Activated CD4-positive, CD25-positive, alpha-beta regulatory T cell (primary cell): ENCODE data around the gene SFXN1.
"Not testable (repeated sequence)": the region's sequence is repeated elsewhere in the genome, so short reads cannot be mapped to it uniquely, and the experiment has no call there.

Experiments
- DNase-seq, 4 experiments: peaks; one replicate each; lab custom pipeline; 2025; lab: John Stamatoyannopoulos, UW

The SFXN1 gene

DNA sequence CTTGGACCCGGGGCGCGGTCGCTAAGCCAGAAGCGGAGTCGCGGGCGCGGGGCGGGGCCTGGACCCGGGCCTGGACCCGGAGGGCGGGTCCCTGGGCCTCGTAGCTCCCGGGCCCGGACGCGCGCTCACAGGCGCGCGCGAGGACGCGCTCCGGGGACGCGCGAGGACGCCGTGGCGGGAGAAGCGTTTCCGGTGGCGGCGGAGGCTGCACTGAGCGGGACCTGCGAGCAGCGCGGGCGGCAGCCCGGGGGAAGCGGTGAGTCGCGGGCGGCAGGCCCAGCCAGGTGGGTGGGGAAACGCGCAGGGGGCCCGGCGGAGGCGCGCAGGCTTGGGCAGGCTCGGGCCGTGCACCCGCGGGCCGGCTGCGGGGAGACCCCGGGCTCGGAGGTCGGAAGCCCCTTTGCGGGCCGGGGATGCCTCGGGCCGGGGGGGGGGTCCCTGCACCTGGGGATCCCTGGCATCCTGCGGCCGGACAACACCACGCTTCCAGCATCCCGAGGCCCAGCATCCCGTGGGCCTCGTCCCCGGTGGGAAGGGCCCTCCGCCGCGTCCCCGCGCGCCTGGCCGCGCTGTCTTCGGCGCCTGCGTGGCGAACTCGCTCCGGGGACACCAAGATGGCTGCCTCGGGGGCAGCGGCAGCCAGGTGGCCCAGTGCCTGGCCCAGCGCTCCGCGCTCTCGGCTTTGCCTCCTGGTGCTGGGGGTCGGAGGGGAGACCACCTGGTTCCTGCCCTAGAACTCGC lies at the start of gene SFXN1:
Gene SFXN1, plus strand, starts transcription at position 177 of the 741 bp plus-strand sequence. CDS start 13,544 bp downstream, outside the sequence.
- DNase-seq = peak; percentile 48 to 66 (median 58)

- no peak for DNase-seq
These were observed 43.6 kb upstream of the SFXN1 start for GRCh38 chr5:175434800-175435199.

- no peak for DNase-seq
These were observed 42.0 kb upstream of the SFXN1 start for GRCh38 chr5:175436359-175436758.

GRCh38 chr5:175438234-175438857 lies 40.0 kb upstream of the SFXN1 start:
- DNase-seq = no peak

DNA sequence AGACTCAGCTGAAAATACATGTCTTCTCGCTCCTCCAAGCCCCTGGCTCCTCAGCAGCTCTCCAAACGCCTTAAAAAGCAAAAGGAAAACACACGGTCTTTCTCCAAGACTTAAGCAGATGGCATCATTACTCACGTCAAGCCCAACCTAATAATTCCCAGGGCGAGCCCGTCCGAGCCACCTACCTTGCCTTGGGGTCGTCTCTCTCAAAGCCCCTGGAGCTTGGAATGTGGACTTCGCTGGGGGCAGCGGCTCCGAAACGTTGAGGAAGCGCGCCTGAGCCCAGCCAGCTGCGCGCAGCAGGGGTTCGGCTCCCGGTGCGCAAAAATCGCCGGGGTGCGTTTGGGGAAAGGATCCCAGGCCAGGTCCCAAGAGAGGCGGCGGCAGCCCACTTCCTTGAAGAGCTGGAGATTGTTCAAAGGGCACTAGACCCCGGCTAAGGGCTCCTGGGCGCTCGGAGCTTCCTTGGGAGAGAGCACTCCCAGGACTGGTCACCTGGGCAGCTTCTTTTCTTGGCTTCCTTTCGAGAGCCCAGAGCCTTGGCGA lies 34.8 kb upstream of the SFXN1 start:
- no peak for DNase-seq

- DNase-seq = peak in 3 of 4 experiments; percentile 6 to 9 (median 7)
These were observed 34.1 kb upstream of the SFXN1 start, which contains the start of gene DRD1 for GRCh38 chr5:175444060-175444904. Gene DRD1 (minus strand): TSS chr5:175444182. CDS start chr5:175443099, 1,083 bp downstream.

DNA sequence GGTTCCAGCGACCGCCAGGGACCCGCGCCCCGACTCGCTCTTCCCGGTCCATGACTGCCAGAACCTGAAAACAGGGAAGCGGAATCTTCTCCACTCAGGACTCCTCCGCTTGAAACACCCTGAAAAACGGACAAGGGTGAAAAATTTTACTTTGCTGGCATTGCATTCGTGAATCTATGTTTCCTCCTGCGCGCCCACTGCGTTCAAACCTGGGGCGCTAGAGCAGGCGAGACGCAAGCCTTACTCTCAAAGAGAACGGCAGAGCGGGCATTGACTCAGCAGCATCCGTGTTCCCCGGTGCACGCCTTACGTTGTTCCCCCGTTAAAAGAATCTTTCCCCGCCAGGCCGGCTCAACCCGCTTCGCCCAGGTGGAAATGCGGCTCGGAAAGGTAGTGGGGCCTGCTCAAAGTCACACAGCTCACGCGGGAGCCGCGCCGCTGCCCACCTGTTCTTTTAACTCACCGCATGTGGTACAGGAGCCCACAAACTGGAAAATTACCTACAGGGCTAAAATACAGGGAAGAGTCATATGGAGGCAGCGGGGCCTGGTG lies 33.4 kb upstream of the SFXN1 start:
- DNase-seq = no peak

- DNase-seq = not testable (repeated sequence)
These were observed 32.0 kb upstream of the SFXN1 start for GRCh38 chr5:175446378-175446777.

DNA sequence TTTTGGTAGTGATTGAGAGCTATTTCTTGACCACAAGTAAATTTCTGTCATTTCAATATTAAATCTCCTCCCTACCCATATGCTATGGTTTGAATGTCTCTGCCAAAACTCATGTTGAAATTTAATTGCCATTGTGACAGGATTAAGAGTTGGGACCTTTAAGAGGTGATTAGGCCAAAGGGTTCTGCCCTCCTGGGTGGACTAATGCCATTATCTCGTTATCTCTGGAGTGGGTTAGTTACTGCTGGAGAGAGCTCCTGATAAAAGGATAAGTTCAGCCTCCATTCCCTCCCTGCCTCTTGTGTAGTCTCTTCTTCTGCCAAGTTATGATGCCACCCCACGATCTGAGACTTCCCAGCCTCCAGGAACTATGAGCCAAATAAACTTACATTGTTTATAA lies 30.8 kb upstream of the SFXN1 start:
- DNase-seq = no peak

- no peak for DNase-seq
These were observed 30.1 kb upstream of the SFXN1 start for GRCh38 chr5:175448276-175448675.

DNA sequence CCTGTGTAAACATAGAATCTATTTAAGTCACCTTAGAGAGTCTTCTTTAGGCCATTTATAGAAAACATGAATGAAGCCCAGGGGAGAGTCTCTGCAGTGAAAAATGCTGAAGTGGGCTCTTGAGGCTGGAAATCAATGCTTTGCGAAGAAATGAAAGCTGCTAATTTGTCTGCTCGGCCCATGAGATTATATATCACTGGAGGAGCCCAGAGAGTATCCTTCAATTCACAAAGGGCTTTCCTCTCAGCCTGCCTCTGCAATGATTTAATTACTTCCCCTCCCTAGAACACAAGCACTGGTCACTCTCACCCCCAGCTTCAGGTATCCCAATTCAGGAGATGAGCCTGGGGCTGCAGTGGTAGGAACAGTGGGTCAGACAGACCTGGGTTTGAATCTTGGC lies 26.2 kb upstream of the SFXN1 start:
- no peak for DNase-seq

GRCh38 chr5:175454338-175454737 lies 24.0 kb upstream of the SFXN1 start:
- DNase-seq = not testable (repeated sequence)

DNA sequence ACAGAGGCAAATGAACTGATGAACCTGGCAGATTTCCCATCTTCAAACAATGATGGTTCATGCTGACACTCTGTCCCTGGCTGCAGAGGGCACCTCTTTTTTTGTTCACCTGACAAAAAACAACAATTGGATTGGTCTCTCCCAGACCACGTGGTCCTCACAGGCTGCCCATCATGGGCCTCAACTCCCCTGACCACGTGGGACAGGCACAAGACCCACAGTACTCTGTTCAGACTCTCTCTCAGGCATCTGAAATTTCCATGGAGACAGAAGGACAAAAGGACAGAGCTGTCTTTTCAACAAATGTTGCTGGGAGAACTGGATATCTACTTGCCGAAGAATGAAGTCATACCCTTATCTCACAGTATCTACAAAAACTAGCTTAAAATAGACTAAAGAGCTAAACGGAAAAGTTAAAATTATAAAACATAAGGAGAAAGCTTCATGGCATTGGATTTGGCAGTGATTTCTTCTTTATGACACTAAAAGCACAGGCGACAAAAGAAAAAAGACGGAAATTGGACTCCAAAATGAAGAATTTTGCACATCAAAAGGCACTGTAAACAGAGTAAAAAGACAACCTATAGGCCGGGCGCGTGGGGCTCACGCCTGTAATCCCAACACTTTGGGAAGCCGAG lies 22.1 kb upstream of the SFXN1 start:
- DNase-seq = no peak

DNA sequence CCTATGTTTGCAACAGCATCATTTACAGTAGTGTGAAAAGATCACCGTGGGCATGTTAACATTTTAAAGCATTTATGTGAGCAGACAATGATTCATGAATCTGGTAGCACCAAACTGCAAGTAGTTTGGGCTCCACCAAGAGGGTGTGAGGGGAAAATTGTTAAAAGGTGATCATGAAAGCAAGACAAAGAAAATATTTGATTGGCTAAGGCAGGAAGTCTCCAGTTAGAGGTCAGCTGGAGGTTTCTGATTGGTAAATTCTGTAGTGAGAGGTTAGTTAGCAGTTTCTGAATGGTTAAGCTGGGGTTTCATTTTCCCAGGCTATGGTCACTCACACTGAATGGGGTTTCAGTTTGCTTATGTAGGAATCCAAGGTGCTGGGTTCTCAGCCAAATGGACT lies 20.9 kb upstream of the SFXN1 start:
- no peak for DNase-seq

DNA sequence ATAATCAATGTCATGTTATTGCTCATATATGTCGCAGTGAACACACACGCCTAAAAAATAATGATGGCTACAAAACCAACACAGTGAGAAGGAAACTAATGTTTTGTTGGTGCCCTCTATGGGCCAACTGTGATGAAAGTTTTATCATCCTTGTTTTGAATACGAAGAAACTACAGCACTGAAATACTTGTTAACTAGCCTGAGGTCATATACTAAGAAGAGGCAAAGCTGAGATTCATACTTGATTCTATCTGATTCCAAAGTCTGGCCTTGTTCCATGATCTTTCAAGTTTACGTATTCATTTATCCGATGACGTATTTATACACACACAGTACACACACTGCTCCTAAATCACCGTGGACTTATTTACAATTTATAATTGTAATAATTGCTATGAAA lies 18.2 kb upstream of the SFXN1 start:
- DNase-seq = no peak

DNA sequence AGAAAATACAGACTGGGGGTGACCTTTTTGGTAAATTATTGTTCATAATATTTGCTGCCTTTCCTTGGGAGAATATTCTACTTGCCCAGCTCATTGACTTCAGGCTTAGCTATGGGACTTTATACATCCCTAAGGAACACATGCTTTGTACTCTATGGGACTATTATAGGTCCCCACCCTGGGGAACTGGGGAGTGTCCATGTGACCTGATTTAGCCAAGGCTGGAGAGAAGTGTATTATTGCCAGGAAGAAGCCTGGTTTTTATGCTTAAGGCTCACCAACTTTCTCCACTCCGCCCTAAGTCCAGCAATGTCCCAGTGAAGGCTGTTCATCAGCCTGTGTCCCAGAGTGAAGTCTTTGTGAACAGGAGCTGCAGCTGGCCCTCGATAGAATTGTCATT lies 17.8 kb upstream of the SFXN1 start:
- DNase-seq = no peak

DNA sequence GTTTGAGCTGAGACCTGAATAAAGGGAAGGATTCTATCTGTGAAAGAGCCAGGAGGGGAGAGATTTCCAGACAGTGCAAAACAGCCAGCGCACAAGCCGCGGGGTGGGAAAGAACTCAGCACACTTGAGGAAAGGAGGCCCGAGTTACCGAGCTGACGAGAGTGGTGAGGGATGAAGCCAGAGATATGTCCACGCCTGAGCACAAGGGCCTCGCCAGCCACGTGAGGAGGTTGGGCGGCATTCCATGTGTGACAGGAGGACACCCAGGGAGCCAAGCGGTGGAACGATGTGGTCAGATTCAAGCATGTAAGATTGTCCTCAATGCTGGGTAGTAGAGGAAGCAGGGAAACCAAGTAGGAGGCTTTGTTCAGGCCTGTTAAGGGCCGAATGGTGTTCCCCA lies 17.0 kb upstream of the SFXN1 start:
- no peak for DNase-seq

GRCh38 chr5:175463641-175464040 lies 14.7 kb upstream of the SFXN1 start:
- DNase-seq = no peak

- DNase-seq = peak in 3 of 4 experiments; percentile 14 to 48 (median 26)
These were observed 14.1 kb upstream of the SFXN1 start for GRCh38 chr5:175464074-175464941.

GRCh38 chr5:175464942-175465233 lies 13.5 kb upstream of the SFXN1 start:
- DNase-seq = no peak

- DNase-seq = no peak
These were observed 13.1 kb upstream of the SFXN1 start for GRCh38 chr5:175465282-175465681.
